Upper lobe of left lung (tissue), 4 donors: ENCODE measurements around the gene C4B.

Experiments
- EP300 ChIP-seq, 4 donors: sonication (generic); formaldehyde crosslinking; IDR thresholded peaks; one replicate each; pipeline ENCODE4 v1.5.1; 2017; ENCODE audit warnings: antibody characterized with exemption in 4 of 4, control low read depth in 2 of 4
- POLR2A ChIP-seq, 4 donors: fragments of 450-650 bp; IDR thresholded peaks; one replicate each; pipeline ENCODE4 v1.5.1; 2016 to 2017; ENCODE audit warnings: antibody characterized with exemption in 4 of 4, mild to moderate bottlenecking in 2 of 4
- POLR2AphosphoS5 ChIP-seq, 2 donors: sonication (generic); formaldehyde crosslinking; IDR thresholded peaks; one replicate each; pipeline ENCODE4 v1.5.1; 2017; ENCODE audit warnings: antibody characterized with exemption in 2 of 2
- TF ChIP-seq, protein P1 (sequence below), 6 experiments: fragments of 450-650 bp in 4 of 6; fragments of 200-600 bp in 2 of 6; sonication (generic) in 2 of 6; IDR thresholded peaks; one replicate each; pipeline ENCODE4 v1.5.1; 2016 to 2019; ENCODE audit warnings: antibody characterized with exemption in 6 of 6

DNA sequence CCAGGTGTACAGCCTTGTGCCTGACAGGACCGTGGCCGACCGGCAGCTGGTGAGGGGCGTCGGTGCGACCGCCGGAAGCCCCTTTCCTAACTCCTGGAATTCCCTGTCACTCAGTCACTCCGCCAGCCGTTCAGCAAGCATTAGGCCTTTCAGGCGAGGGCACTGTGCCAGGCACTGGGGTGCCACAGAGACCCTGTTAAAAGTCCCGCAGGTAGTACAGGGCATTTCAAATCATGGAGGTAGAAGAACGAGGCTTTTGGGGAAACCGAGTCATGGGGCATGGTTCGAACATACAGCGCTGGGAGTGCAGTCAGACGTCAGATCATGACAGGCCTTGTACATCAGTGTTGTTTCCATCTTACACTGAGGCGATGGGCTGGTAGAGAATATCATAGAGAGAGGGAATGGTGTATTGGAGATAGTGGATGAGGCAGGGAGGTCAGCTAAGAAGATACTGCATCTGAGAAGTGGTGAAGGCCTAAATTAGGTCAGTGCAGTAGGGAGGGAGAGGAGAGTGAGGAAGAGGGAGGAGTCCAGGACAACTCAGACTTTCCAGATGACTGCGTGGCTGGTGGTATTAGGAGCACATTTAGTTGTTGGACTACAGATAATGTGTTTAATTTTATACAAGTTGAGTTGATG is 41.8 kb upstream of the C4B start:
- TF ChIP-seq, protein P1, sequence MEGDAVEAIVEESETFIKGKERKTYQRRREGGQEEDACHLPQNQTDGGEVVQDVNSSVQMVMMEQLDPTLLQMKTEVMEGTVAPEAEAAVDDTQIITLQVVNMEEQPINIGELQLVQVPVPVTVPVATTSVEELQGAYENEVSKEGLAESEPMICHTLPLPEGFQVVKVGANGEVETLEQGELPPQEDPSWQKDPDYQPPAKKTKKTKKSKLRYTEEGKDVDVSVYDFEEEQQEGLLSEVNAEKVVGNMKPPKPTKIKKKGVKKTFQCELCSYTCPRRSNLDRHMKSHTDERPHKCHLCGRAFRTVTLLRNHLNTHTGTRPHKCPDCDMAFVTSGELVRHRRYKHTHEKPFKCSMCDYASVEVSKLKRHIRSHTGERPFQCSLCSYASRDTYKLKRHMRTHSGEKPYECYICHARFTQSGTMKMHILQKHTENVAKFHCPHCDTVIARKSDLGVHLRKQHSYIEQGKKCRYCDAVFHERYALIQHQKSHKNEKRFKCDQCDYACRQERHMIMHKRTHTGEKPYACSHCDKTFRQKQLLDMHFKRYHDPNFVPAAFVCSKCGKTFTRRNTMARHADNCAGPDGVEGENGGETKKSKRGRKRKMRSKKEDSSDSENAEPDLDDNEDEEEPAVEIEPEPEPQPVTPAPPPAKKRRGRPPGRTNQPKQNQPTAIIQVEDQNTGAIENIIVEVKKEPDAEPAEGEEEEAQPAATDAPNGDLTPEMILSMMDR (IDR thresholded peaks at IDR 0.05) = no peak
- TF ChIP-seq POLR2A (IDR thresholded peaks at IDR 0.05) = no peak
- TF ChIP-seq EP300 (IDR thresholded peaks at IDR 0.05) = no peak
- no peak for TF ChIP-seq POLR2AphosphoS5 (IDR thresholded peaks at IDR 0.05)
